NK-92 (cell line): ENCODE measurements around the gene PLD1.

Experiments used
- DNase-seq: peaks from one replicate; lab custom pipeline; 2025; ENCODE audit not compliant: unreplicated experiment; lab: John Stamatoyannopoulos, UW

The PLD1 gene

GRCh38 chr3:171772427-171773056, 37.7 kb downstream of the PLD1 start:
- DNase-seq: no peak

- no peak for DNase-seq
Measured at GRCh38 chr3:171770689-171771620, 39.3 kb downstream of the PLD1 start.

GRCh38 chr3:171769461-171769860, 40.8 kb downstream of the PLD1 start:
- DNase-seq: no peak

- no peak for DNase-seq
Measured at GRCh38 chr3:171768986-171769385, 41.3 kb downstream of the PLD1 start.

GRCh38 chr3:171768281-171768900, 41.9 kb downstream of the PLD1 start:
- DNase-seq: no peak

GRCh38 chr3:171765511-171765887, 44.8 kb downstream of the PLD1 start:
- DNase-seq: no peak

- no peak for DNase-seq
Measured at GRCh38 chr3:171763392-171763791, 46.9 kb downstream of the PLD1 start.

GRCh38 chr3:171760477-171760876, 49.8 kb downstream of the PLD1 start:
- no peak for DNase-seq

- no peak for DNase-seq
Measured at GRCh38 chr3:171758109-171758508, 52.2 kb downstream of the PLD1 start.

- DNase-seq: no peak
Measured at GRCh38 chr3:171757361-171758034, 52.8 kb downstream of the PLD1 start.

- DNase-seq: no peak
Measured at GRCh38 chr3:171755656-171756055, 54.6 kb downstream of the PLD1 start.

- DNase-seq: no peak
Measured at GRCh38 chr3:171755015-171755589, 55.2 kb downstream of the PLD1 start.

- DNase-seq: no peak
Measured at GRCh38 chr3:171753665-171754408, 56.4 kb downstream of the PLD1 start.

- DNase-seq: no peak
Measured at GRCh38 chr3:171753025-171753472, 57.2 kb downstream of the PLD1 start.

GRCh38 chr3:171752329-171752728, 58.0 kb downstream of the PLD1 start:
- DNase-seq: no peak

- no peak for DNase-seq
Measured at GRCh38 chr3:171749124-171749523, 61.2 kb downstream of the PLD1 start.

- DNase-seq: no peak
Measured at GRCh38 chr3:171748064-171748924, 62.0 kb downstream of the PLD1 start.

GRCh38 chr3:171747223-171747920, 62.9 kb downstream of the PLD1 start:
- DNase-seq: no peak
